SK-N-MC (cell line): ENCODE measurements around the gene RAB23.

ENCODE experiments used
- DNase-seq: peaks from one replicate; pipeline ENCODE4 v3.0.0-alpha.2; 2011; ENCODE audit warnings: low read depth, low spot score
- H3K27ac ChIP-seq: fragments of 200-600 bp; sonication (generic); 2 replicates; pipeline ENCODE4 v1.5.1; 2016; ENCODE audit warnings: mixed run types
- H3K36me3 ChIP-seq: fragments of 200-600 bp; sonication (generic); 2 replicates; pipeline ENCODE4 v1.6.1; 2017; ENCODE audit warnings: antibody characterized with exemption, low read length, mixed read lengths; ENCODE audit not compliant: insufficient read depth
- H3K4me3 ChIP-seq: fragments of 200-600 bp; sonication (generic); 2 replicates; pipeline ENCODE4 v1.5.1; 2016
- H3K9ac ChIP-seq: fragments of 200-600 bp; sonication (generic); 2 replicates; pipeline ENCODE4 v1.8.0; 2017; ENCODE audit warnings: mixed run types, mixed read lengths; ENCODE audit not compliant: insufficient read length
- H3K9me3 ChIP-seq: fragments of 200-600 bp; sonication (generic); 2 replicates; pipeline ENCODE4 v1.6.1; 2017; ENCODE audit warnings: low read depth, mild to moderate bottlenecking, antibody characterized with exemption, low read length, moderate library complexity, mixed read lengths
- EZH2 ChIP-seq: fragments of 200-600 bp; sonication (generic); IDR thresholded peaks from one replicate; pipeline ENCODE4 v1.6.1; 2017; ENCODE audit warnings: antibody characterized with exemption
- FOXP2 ChIP-seq: optimal IDR thresholded peaks from 2 replicates; pipeline ENCODE3; 2011; ENCODE audit warnings: mild to moderate bottlenecking, moderate library complexity; ENCODE audit not compliant: insufficient read depth; ENCODE audit errors: extremely low read length, control extremely low read depth
- POLR2AphosphoS5 ChIP-seq: IDR thresholded peaks from 2 replicates; pipeline ENCODE4 v1.6.1; 2012; ENCODE audit warnings: mild to moderate bottlenecking, low read depth, low read length, borderline replicate concordance

The RAB23 gene

GRCh38 chr6:57207872-57208271, 14.2 kb downstream of the RAB23 start:
- no peak overlapping the region for H3K9ac ChIP-seq

DNA sequence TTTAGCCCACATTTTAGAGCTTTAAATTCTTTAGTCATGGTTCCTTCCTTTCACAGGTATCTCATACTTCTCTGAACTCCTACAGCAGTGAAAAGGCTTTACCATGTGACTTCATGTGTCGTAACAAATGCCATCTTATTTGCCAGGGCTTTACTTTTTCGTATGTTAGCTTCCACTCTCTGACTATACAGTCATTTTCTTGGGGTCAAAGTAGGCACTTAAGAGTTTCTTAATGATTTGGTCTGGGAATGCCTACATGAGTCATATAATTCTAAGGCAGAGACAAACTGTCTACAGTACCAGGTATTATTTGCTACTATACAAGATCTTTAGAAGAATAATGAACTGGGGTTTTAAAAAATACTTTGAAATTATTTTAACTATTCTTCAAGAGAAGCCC, 15.0 kb downstream of the RAB23 start:
- no peak for DNase-seq
- TF ChIP-seq EZH2: no peak
- TF ChIP-seq FOXP2: no peak
- no peak for TF ChIP-seq POLR2AphosphoS5
- Histone ChIP-seq H3K4me3 (no peak overlapping the region), H3K27ac (no peak overlapping the region), H3K9me3 (no peaks in the 10 kb centered on the region), H3K9ac (no peak overlapping the region), H3K36me3 (peaks cover 5% of the 10 kb centered on the region; the same call in 1 of the 2 replicates)

More at GRCh38 chr6:57207872-57208271, 14.2 kb downstream of the RAB23 start:
- H3K4me3 ChIP-seq: no peak overlapping the region
- H3K36me3 ChIP-seq: peaks cover 5% of the 10 kb centered on the region; the same call in 1 of the 2 replicates
- no peak overlapping the region for H3K27ac ChIP-seq
- H3K9me3 ChIP-seq: no peaks in the 10 kb centered on the region
- TF ChIP-seq EZH2 (no peak), POLR2AphosphoS5 (no peak)
- no peak for DNase-seq

GRCh38 chr6:57205550-57206328, 16.4 kb downstream of the RAB23 start:
- Histone ChIP-seq H3K27ac (no peak overlapping the region), H3K9ac (no peak overlapping the region), H3K9me3 (no peaks in the 10 kb centered on the region), H3K36me3 (peaks cover 5% of the 10 kb centered on the region; the same call in 1 of the 2 replicates), H3K4me3 (no peak overlapping the region)
- DNase-seq: no peak
- TF ChIP-seq FOXP2: no peak
- TF ChIP-seq EZH2: no peak
- TF ChIP-seq POLR2AphosphoS5: no peak

GRCh38 chr6:57201718-57202117, 20.4 kb downstream of the RAB23 start:
- H3K4me3 ChIP-seq: no peak overlapping the region
- no peaks in the 10 kb centered on the region for H3K9me3 ChIP-seq
- H3K9ac ChIP-seq: no peak overlapping the region
- no peak overlapping the region for H3K27ac ChIP-seq
- TF ChIP-seq POLR2AphosphoS5 (no peak), FOXP2 (no peak), EZH2 (no peak)
- no peak for DNase-seq
- H3K36me3 ChIP-seq: no peaks in the 10 kb centered on the region

DNA sequence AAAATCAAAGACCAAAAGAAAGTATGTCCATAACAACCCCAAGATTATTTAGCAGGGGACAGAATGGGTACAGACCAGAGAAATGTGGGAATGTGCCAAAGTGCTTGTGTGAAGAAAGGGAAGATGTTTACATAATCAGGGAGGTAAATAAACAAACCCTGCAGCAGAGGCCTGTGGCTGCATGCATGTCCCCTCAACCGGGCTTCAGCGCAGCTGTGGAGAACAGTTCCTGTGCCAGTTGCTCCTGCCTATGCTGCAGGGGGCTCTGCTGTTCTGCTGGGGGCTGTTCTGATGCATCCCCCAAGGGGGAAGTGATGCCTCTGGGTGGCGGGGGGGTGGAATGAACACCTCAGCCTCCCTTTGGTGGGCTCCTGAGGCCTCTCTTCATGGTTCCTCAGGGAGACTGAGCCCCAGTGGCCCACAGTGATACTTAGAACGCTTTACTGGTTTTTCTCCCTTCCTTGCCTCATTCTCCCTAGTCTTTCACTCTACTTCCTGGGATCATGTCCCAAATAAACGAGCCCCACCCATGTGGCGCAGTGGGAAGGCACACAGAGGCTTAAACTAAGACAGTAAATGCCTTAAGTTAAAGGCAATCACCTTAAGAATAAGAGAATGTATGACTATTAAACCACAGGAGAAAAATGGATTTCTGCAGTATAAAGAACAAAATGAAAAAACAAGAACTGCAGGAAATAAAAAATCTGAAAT, 23.0 kb downstream of the RAB23 start:
- H3K27ac ChIP-seq: no peak overlapping the region
- TF ChIP-seq FOXP2: no peak
- H3K9ac ChIP-seq: no peak overlapping the region
- H3K36me3 ChIP-seq: peaks cover 8% of the 10 kb centered on the region
- no peaks in the 10 kb centered on the region for H3K9me3 ChIP-seq
- H3K4me3 ChIP-seq: no peak overlapping the region
- DNase-seq: no peak

DNA sequence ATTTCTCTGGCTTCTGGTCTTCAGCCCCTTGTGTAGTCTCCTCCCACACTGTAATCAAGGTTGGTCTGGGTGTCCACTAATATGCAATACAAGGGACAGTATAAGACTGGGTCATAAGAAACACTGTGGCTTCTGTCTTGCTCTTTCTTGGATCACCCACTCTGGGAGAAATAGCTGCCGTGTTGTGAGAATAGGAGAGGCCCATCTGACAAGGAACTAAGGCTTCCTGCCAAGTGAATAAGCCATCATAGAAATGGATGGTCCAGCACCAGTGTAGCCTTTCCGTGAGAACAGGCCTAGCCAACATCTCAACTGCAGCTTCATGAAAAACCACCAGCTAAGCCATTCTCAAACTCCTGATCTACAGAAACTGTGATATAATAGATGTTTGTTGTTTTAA, 26.6 kb downstream of the RAB23 start:
- H3K9ac ChIP-seq: no peak overlapping the region

DNA sequence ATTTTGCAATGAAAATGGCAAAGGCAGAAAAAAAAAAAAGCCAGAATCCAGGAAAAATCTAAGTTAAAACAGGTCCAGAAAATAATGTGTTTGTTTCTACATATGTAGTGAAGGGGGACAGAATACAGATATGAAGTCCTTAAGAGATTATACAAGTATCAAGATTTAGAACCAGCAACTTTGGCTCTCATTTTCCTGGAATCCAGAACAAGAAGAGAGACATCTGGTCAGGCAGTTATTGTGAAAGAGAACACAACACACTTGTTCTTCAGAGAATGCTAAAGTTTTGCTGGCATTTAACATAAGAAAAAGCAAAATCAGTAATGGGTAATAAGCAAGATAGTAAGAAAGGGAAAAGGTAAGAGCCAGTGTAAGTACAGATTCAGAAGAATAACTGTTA, 28.9 kb downstream of the RAB23 start:
- peaks cover 59% of the 10 kb centered on the region for H3K36me3 ChIP-seq
- no peak for TF ChIP-seq EZH2
- no peak for TF ChIP-seq FOXP2
- no peak for TF ChIP-seq POLR2AphosphoS5
- no peak overlapping the region for H3K4me3 ChIP-seq
- H3K9me3 ChIP-seq: no peaks in the 10 kb centered on the region
- peak overlapping the region; percentile 35; the same call in 1 of the 2 replicates for H3K27ac ChIP-seq
- no peak for DNase-seq
- H3K9ac ChIP-seq: peak overlapping the region; percentile 35

More for the DNA sequence above, 26.6 kb downstream of the RAB23 start:
- Histone ChIP-seq H3K4me3 (no peak overlapping the region), H3K27ac (no peak overlapping the region), H3K36me3 (peaks cover 42% of the 10 kb centered on the region), H3K9me3 (no peaks in the 10 kb centered on the region)
- no peak for DNase-seq
- TF ChIP-seq EZH2 (no peak), POLR2AphosphoS5 (no peak), FOXP2 (no peak)

DNA sequence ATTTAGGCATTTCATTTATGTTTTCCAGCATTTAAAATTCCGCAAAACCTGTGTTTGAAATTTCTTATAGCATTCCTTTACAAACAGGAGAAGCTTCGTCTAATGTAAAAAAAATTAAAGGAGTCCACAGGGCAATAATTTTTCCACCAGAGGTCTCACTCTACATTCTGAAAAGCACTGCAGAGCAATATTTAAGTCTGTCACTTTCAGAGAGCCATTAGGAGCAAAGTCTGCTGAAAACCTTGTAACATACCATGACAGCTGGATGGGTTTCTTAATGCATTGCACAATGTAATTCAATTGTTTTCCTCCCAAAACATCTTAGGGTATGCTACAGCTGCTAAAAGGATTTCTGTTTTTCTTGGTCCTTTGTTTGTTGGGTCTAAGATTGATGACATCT, 32.0 kb downstream of the RAB23 start:
- peaks cover 72% of the 10 kb centered on the region for H3K36me3 ChIP-seq
- no peaks in the 10 kb centered on the region for H3K9me3 ChIP-seq
- no peak for DNase-seq
- H3K9ac ChIP-seq: no peak overlapping the region
- H3K4me3 ChIP-seq: no peak overlapping the region
- H3K27ac ChIP-seq: 0 out of 2 replicates have a peak overlapping the region, but pooled peaks have one; percentile 33
- TF ChIP-seq EZH2 (no peak), POLR2AphosphoS5 (no peak; the same call in 1 of the 2 replicates), FOXP2 (no peak)

DNA sequence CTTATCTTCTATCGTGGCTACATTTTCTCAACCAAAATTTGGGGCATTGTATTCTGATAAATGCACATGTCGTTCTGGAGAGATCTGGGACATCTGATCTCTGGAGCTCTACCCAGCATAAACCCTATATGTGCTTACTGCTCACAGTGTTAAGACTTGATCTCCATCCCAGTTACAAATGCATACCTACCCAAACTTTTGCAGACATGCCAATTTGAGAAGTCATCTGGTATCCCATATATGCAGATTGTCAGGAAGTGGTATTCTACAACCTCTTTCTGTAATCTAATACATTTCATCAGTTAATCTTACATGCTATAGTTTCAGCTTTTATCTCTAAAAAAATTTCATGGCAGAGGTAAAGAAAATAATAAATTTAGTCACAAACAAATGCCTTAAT, 38.8 kb downstream of the RAB23 start:
- Histone ChIP-seq H3K27ac (0 out of 2 replicates have a peak overlapping the region, but pooled peaks have one; percentile 63), H3K4me3 (no peak overlapping the region), H3K36me3 (peaks cover 86% of the 10 kb centered on the region), H3K9ac (no peak overlapping the region), H3K9me3 (no peaks in the 10 kb centered on the region)
- DNase-seq: no peak
- TF ChIP-seq FOXP2 (no peak), EZH2 (no peak), POLR2AphosphoS5 (no peak)
